IPS-18c (cell line): Measurements from ENCODE around the gene HEXA.

Experiments used
- H3K4me3 ChIP-seq: 2 replicates; pipeline ENCODE4 v1.7.0; 2013; ENCODE audit warnings: low read depth, mild to moderate bottlenecking, low read length, moderate library complexity; ENCODE audit not compliant: insufficient read depth
- H3K9me3 ChIP-seq: one replicate; pipeline ENCODE4 v1.6.1; 2013; ENCODE audit warnings: mild to moderate bottlenecking, low read length, moderate library complexity; ENCODE audit not compliant: control insufficient read depth, insufficient read depth

Gene HEXA

DNA sequence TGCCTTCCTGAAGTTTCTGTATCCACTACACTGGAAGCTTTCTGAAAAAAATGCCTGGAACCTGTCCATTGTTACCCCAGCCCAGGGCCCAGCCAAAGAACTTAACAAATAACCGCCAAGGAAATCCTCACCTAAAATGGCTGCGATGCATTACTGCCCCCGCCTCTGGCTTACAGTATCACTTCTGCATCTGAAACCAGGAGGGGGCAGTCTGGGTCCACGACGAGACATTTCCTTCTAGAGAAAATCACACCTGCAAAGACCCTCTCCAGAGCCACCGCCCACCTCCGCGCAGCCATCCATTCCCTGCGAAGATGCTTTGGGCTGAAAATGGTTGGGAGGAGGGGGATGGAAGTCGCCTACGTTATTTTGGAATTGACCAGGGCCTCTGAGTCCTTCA is 33.4 kb downstream of the HEXA start:
- H3K9me3 ChIP-seq, result no peaks in the 10 kb centered on the region
- no peak overlapping the region for H3K4me3 ChIP-seq

DNA sequence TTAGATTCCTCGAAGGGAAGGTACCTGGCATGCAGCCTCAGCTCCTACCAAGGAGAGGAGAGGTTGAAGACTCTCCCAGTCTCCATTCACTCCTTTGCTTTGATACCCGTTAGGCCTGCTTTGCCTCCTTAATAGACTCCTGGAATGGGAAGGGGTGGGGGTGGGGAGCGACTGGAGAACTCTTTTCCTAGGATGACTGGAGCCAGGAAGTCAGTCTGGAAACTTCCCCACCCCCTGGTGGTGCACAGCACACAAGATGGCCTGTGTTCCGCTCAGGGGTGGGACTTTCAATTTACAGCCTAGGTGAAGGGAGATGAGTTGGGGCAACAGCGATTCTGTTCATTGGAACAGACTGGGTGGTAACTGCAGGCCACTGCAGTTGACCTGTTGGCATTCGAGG is 34.5 kb downstream of the HEXA start:
- Histone ChIP-seq H3K9me3 (no peaks in the 10 kb centered on the region), H3K4me3 (no peak overlapping the region)

DNA sequence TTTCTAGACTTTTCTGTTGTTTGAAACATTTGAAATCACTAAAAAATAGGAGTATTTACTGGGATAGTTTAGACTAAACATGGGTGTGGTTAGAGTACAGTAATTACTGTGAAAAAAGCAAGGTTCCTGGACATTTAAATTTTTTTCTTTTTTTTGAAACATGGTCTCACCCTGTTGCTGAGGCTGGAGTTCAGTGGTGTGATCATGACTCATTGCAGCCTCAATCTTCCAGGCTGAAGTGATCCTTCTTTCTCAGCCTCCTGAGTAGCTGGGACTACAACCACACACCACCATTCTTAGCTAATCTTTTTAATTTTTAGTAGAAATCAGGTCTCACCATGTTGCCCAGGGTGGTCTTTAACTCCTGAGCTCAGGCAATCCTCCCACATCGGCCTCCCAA is 35.4 kb downstream of the HEXA start:
- no peak overlapping the region for H3K4me3 ChIP-seq
- no peaks in the 10 kb centered on the region for H3K9me3 ChIP-seq

GRCh38 chr15:72339777-72340177 is 36.0 kb downstream of the HEXA start:
- no peaks in the 10 kb centered on the region for H3K9me3 ChIP-seq
- H3K4me3 ChIP-seq, result no peak overlapping the region

- H3K9me3 ChIP-seq, result no peaks in the 10 kb centered on the region
- no peak overlapping the region for H3K4me3 ChIP-seq
Measured at GRCh38 chr15:72338617-72339321, 37.0 kb downstream of the HEXA start.

- Histone ChIP-seq H3K4me3 (no peak overlapping the region), H3K9me3 (no peaks in the 10 kb centered on the region)
Measured at GRCh38 chr15:72338148-72338547, 37.7 kb downstream of the HEXA start.

DNA sequence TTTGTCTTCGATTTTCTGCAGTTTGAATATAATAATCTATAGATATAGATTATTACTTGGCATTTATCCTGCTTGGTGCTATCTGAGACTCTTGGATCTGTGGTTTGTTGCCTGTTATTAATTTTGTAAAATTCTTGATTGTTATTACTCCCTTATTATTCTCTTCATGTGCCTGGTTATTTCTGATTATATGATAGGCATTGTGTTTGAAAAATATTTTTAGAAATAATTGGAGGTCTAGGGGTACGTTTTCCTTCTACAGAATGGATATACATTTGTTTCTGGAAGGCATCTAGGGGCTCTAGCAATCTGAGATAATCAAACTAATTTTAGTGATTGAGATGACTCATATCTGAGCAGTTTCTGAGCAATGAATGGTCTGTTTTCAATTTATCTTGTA is 41.0 kb downstream of the HEXA start:
- Histone ChIP-seq H3K4me3 (no peak overlapping the region), H3K9me3 (no peaks in the 10 kb centered on the region)

DNA sequence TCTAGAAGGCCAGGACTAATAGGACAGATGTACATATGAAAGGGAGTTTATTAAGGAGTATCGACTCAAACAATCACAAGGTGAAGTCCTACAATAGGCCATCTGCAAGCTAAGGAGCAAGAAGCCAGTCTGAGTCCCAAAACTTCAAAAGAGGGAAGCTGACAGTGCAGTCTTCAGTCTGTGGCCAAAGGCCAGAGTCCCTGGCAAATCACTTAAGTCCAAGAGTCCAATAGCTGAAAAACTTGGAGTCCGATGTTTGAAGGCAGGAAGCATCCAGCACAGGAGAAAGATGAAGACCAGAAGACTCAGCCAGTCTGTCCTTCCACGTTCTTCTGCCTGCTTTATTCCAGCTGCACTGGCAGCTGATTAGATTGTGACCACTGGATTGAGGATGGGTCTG is 44.8 kb downstream of the HEXA start:
- no peaks in the 10 kb centered on the region for H3K9me3 ChIP-seq
- no peak overlapping the region for H3K4me3 ChIP-seq

DNA sequence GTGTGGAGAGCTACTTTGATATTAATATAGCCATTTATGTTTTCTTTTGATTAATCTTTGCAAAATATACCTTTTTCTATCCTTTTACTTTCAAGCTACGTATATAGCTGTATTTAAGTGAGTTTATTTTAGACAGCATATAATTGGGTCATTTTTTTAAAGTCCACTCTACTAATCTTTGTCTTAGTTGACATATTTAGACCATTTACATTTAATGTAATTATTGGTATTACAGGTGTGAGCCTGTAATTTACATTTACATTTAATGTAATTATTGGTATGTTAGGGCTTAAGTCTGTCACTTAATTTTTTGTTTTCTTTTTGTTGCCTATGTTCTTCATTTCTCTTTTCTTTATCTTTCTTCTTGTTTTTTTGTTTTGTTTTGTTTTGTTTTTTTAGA is 52.1 kb downstream of the HEXA start:
- Histone ChIP-seq H3K4me3 (no peak overlapping the region), H3K9me3 (peaks cover 6% of the 10 kb centered on the region)

- H3K9me3 ChIP-seq, result peaks cover 8% of the 10 kb centered on the region
- peak within 1 kb of the TSS; percentile 66 for H3K4me3 ChIP-seq
Measured at GRCh38 chr15:72319985-72320671, 55.7 kb downstream of the HEXA start, which contains the start of gene CELF6. TSS of gene CELF6 (minus strand) at chr15:72320157. CDS start at chr15:72319874, 283 bp downstream.

DNA sequence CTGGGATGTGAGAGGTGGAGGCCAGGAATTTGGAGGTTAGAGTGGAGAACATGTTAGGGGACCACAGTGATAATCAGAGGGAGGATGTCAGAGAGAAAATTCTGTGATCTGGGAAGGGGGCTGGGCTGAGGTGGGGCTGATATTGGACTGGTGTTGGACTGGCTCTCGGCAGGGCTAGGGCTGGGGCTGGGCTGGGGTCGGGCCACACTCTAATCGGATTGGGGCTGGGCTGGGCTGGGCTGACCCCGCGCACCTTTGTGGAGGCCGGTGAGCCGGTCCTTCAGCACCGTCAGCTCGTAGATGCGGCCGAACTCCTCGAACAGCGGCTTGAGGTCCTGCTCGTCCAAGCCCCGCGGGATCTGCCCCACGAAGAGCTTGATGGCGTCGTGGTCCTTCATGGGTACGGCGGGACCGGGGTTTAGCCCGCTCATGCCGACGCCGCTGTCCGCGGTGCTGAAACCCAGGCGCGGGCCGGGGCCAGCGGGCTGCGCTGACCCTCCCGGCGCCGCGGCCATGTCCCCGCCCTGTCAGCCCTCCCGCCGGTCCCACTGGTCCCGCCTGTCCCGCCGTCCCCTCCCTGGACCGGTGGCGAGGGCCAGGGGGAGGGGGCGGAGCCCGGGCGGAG is 56.3 kb downstream of the HEXA start:
- no peak overlapping the region for H3K4me3 ChIP-seq
- H3K9me3 ChIP-seq, result peaks cover 6% of the 10 kb centered on the region

DNA sequence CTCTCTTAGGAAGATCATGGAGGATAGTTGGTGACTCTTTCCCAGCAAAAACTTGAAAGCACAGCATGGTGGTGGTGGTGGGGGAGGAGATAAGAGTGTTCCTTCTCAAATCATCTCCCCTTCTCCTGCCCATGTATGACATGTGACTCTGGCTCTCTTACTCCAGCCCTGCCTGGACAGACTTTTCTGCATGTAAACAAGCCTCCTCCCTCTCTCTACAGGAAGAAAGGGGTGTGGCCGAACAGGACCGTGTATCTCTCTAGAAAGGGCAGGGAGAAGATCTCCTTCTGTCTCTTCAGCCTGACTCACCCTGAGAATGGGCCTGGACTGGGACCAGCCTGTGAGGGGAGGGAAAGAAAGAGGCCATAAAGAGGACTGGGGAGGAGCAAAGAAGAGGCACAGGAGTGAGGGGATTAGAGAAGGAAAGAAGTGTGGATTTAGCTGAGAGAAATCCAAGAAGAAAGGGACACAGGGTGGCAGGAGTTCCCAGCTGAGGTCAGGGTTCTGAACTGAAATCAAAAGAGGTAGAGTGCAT is 57.3 kb downstream of the HEXA start:
- peaks cover 6% of the 10 kb centered on the region for H3K9me3 ChIP-seq
- no peak overlapping the region for H3K4me3 ChIP-seq

GRCh38 chr15:72315706-72316370 is 60.0 kb downstream of the HEXA start:
- Histone ChIP-seq H3K4me3 (no peak overlapping the region), H3K9me3 (peaks cover 6% of the 10 kb centered on the region)

DNA sequence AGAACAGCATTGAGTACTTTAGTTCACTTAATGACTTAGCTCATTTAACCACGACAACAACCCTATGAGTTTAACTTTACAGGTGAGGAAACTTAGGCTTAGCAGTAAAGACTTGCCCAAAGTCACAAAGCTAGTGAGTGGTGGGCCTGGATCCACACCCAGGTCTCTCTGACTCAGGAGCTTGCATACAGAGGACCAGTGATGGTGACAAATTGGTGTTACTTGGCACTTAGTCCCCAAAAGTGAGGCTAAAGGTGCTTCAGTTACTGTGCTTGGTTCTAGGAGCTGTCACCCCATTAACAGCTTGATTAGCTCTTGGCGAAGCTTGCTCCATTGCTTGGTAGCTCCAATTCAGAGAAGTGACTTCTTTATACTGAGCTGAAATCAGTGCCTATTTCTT is 61.9 kb downstream of the HEXA start:
- peaks cover 2% of the 10 kb centered on the region for H3K9me3 ChIP-seq
- no peak overlapping the region for H3K4me3 ChIP-seq

GRCh38 chr15:72313448-72313840 is 62.4 kb downstream of the HEXA start:
- peaks cover 2% of the 10 kb centered on the region for H3K9me3 ChIP-seq
- H3K4me3 ChIP-seq, result no peak overlapping the region

DNA sequence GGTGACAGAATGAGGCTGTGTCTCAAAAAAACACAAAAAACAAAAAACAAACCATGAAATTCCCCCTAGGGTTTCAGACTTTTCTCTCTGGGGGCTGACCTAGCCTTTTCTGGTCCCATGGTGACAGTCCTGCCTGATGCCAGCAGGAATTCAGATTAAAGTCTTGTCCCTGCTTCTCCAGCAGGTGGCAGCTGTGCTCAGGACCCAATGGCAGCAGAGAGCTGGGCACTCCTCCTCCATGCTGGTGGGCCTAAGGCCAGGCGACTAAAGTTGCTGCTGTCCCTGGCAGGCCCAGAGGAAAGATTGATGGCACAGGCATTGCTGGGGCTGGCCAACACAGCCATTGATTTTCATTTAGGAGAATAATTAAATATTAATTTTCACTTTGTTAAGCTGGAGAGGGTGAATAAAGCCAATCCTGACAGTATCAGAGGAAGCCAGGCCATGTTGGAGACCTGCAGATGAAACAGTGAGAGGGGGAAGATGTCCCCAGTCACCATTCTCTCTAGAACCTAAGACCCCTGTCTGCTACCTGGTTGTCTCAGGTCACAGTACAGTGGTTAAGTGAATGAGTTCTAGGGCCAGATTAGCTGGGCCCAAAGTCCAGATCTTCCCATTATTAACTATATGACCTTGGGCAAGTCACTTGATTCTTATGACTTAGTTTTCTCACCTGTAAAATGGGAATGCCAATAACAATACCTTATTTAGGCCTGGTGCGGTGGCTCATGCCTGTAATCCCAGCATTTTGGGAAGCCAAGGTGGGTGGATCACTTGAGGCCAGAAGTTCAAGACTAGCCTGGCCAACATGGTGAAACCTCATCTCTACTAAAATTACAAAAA is 63.0 kb downstream of the HEXA start:
- Histone ChIP-seq H3K4me3 (no peak overlapping the region), H3K9me3 (peaks cover 2% of the 10 kb centered on the region)

GRCh38 chr15:72307026-72307425 is 68.8 kb downstream of the HEXA start:
- H3K9me3 ChIP-seq, result no peaks in the 10 kb centered on the region

More at GRCh38 chr15:72307026-72307425, 68.8 kb downstream of the HEXA start:
- H3K4me3 ChIP-seq, result no peak overlapping the region
